AG10803 (cell line): Measurements from ENCODE around the gene EPN1.

Experiments
- DNase-seq: peaks from one replicate; pipeline ENCODE4 v3.0.0; 2010; ENCODE audit warnings: low read depth
- H3K4me3 ChIP-seq: 2 replicates; pipeline ENCODE4 v1.5.1; 2011; ENCODE audit warnings: mild to moderate bottlenecking, low read length, control low read depth
- CTCF ChIP-seq: conservative IDR thresholded peaks from 2 replicates; pipeline ENCODE4 v1.5.1; 2011; ENCODE audit warnings: mild to moderate bottlenecking, low read length, control low read depth, inconsistent platforms

The EPN1 gene

DNA sequence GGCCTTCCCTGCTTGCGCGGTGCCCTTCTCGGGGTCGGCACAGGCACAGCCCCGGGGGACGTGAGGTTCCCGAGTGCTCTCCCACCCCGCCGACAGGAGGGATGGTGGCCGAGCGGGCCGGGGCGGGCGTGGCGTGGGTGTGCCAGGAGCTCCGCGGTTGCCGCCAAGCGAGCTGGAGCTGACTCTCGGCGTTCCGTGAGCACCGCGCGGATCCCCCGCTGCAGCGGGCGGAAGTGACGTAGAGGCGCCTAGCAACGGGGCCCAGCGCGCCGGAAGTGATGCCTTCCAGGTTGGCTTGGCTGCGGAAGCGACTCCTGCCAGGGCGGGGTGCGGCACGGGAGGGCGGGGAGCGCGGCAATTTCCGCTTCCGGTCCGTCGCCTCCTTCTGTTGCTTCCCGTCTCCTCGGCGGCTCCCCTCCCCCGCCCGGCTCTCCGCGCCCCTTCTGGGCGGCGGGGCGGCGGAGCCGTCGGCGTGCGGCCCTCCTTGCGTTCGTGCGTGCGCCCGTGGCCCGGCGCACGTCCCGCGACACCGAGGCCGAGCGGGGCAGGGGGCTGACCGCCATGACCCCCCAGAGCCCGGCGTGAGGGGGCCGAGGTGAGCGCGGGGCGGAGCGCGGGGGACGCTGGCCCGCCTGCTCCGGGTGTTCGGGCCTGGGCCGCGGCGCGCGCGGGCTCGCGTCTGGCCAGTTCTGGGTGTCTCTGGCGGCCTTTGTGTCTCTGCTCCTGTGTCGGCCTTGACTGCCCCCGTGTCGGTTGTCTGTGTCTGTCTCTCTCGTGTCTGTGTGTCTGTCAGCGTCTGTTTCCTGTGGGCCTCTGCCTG, at the start of gene EPN1:
Gene EPN1 (plus strand): TSS at position 386 of the 820 bp plus-strand sequence. CDS start 3,402 bp downstream, outside the sequence.
- DNase-seq = peak; percentile 95
- peak within 1 kb of the TSS; percentile 87 for H3K4me3 ChIP-seq
- no peak; the same call in 1 of the 2 replicates for TF ChIP-seq CTCF

DNA sequence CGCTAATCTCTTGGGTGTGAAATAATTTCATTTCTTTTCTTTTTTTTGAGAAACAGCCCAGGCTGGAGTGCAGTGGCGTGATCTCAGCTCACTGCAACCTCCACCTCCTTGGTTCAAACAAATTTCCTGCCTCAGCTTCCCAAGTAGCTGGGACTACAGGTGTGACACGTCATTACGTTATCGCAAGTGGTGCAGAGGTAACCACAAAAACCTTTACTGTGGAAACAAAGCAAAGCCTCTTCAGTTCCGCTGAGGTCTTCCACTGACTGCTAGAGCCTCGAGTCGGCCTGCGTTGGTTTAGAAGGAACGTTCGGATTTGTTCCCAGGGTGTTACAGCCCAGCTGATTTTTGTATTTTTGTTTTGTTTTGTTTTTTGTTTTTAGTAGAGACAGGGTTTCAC, 48.7 kb upstream of the EPN1 start:
- no peak for DNase-seq
- no peak for TF ChIP-seq CTCF
- H3K4me3 ChIP-seq = no peak overlapping the region

DNA sequence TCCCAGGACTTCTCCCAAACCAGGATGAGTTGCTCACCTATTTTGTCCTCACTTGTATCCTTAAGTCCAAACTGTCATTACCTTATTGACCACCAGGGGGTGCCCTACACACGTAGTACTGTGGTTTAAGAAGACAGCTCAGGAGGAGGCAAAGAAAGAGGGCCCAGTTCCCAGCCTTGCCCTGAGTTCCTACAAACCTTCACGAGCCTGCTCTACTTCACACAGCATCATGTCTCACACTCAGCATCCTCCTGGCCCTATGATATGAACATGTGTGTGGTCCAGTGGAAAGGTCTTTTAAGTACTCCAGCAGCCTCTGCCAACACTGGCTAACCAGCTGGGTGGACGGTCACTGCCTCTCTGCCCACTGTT, 42.6 kb upstream of the EPN1 start:
- DNase-seq = peak; percentile 95
- TF ChIP-seq CTCF = peak; percentile 88
- no peak overlapping the region for H3K4me3 ChIP-seq

- no peak for DNase-seq
- TF ChIP-seq CTCF = no peak
- H3K4me3 ChIP-seq = no peak overlapping the region
These were observed 41.2 kb upstream of the EPN1 start for GRCh38 chr19:55633861-55634260.

DNA sequence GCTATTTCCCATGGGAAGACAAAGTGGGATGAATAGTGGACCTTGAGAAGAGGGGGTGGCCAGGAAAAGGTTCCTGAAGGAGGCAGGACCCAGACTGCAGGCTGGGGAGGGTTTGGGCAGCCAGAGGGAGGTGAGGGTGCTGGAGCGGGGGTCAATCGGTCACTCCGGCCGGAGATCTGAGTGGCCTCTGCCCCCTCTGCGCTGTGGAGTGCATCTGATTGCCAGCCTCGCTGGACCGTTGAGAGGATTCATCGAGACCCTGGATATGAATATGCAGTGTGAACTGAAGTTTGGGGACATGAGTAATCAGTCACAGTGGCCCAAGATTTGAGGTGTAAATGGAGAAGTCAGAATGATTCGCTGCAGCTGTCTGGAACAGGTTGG, 39.7 kb upstream of the EPN1 start:
- H3K4me3 ChIP-seq = peak overlapping the region; percentile 100
- TF ChIP-seq CTCF = no peak
- DNase-seq = no peak

DNA sequence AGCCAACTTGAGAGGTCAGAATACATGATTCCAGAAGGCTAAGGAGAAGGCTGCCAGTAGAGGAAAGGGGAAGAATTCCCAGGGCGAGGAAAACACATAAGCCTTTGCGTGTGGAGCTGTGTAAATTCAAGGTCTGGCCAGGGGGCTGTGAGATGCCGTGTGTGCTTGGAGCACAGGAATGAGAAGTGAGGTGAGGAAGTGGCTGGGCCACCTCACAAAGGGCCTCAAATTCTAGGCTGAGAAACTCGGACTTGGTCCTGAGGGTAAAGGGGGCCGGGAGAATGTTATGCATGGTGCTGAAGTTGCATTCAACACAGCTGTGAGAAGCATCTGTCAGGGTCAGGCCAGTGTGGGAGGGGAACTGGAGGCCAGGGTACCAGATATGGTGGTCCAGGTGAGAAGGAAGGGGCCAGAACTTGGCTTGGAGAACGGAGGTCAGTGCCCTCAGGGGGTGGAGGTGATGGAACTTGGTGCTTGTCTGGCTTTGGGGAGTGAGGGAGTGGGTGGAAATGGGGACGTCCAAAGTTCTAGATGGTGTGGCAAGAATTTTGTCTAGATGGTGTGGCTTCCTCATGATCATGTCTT, 39.1 kb upstream of the EPN1 start:
- no peak for TF ChIP-seq CTCF
- no peak for DNase-seq
- H3K4me3 ChIP-seq = peak overlapping the region; percentile 100

GRCh38 chr19:55636723-55637122, 38.3 kb upstream of the EPN1 start:
- TF ChIP-seq CTCF = no peak
- no peak for DNase-seq
- H3K4me3 ChIP-seq = peak overlapping the region; percentile 100
